ENCODE results near the gene PDZD11.
"Not testable (repeated sequence)": the region's sequence is repeated elsewhere in the genome, so short reads cannot be mapped to it uniquely, and the experiment has no call there.

The PDZD11 gene

GRCh38 chrX:70292788-70293187 lies 3.1 kb upstream of the PDZD11 start:
- no peaks in the 10 kb centered on the region; the same call in 1 of the 2 replicates for H3K36me3 ChIP-seq (ENCODE audit: control insufficient read depth, insufficient read depth, low read length)
- no peak overlapping the region for H3K4me3 ChIP-seq (replicated peaks; ENCODE audit: low read depth, low read length)
- TF ChIP-seq CTCF (IDR thresholded peaks at IDR 0.05; ENCODE audit: insufficient read depth, low read length, poor library complexity, severe bottlenecking) = no peak
- H3K27me3 ChIP-seq (replicated peaks; ENCODE audit: control insufficient read depth, insufficient read depth, low read length) = no peaks in the 10 kb centered on the region
- DNase-seq (ENCODE audit: extremely low read depth, insufficient read length) = no peak

GRCh38 chrX:70289168-70289792 lies 447 bp downstream of the PDZD11 start:
- Histone ChIP-seq H3K36me3 (ENCODE audit: control insufficient read depth, insufficient read depth, low read length) (no peaks in the 10 kb centered on the region), H3K27me3 (replicated peaks; ENCODE audit: control insufficient read depth, insufficient read depth, low read length) (no peaks in the 10 kb centered on the region), H3K4me3 (replicated peaks; ENCODE audit: low read depth, low read length) (peak overlapping the region; percentile 79)
- no peak for TF ChIP-seq CTCF (IDR thresholded peaks at IDR 0.05; ENCODE audit: insufficient read depth, low read length, poor library complexity, severe bottlenecking)
- no peak for DNase-seq (ENCODE audit: extremely low read depth, insufficient read length)

GRCh38 chrX:70281951-70282350 lies 7.8 kb downstream of the PDZD11 start, which contains the start of gene RAB41:
TSS of gene RAB41 (plus strand) at chrX:70282172. CDS start at chrX:70282218, 46 bp downstream.
- Histone ChIP-seq H3K36me3 (ENCODE audit: control insufficient read depth, insufficient read depth, low read length) (no peaks in the 10 kb centered on the region), H3K4me3 (replicated peaks; ENCODE audit: low read depth, low read length) (no peak within 1 kb of the TSS), H3K27me3 (replicated peaks; ENCODE audit: control insufficient read depth, insufficient read depth, low read length) (no peaks in the 10 kb centered on the region)
- no peak for DNase-seq (ENCODE audit: extremely low read depth, insufficient read length)
- TF ChIP-seq CTCF (IDR thresholded peaks at IDR 0.05; ENCODE audit: insufficient read depth, low read length, poor library complexity, severe bottlenecking) = no peak

- Histone ChIP-seq H3K36me3 (ENCODE audit: control insufficient read depth, insufficient read depth, low read length) (no peaks in the 10 kb centered on the region), H3K4me3 (replicated peaks; ENCODE audit: low read depth, low read length) (no peak overlapping the region), H3K27me3 (replicated peaks; ENCODE audit: control insufficient read depth, insufficient read depth, low read length) (no peaks in the 10 kb centered on the region)
- no peak for DNase-seq (ENCODE audit: extremely low read depth, insufficient read length)
- no peak for TF ChIP-seq CTCF (IDR thresholded peaks at IDR 0.05; ENCODE audit: insufficient read depth, low read length, poor library complexity, severe bottlenecking)
These were observed 9.2 kb downstream of the PDZD11 start for GRCh38 chrX:70280573-70280972.

- DNase-seq (ENCODE audit: extremely low read depth, insufficient read length) = no peak
- Histone ChIP-seq H3K4me3 (replicated peaks; ENCODE audit: low read depth, low read length) (no peak overlapping the region), H3K27me3 (replicated peaks; ENCODE audit: control insufficient read depth, insufficient read depth, low read length) (no peaks in the 10 kb centered on the region), H3K36me3 (ENCODE audit: control insufficient read depth, insufficient read depth, low read length) (no peaks in the 10 kb centered on the region)
- TF ChIP-seq CTCF (IDR thresholded peaks at IDR 0.05; ENCODE audit: insufficient read depth, low read length, poor library complexity, severe bottlenecking) = no peak
These were observed 10.6 kb downstream of the PDZD11 start for GRCh38 chrX:70279081-70279480.

- not testable (repeated sequence) for H3K36me3 ChIP-seq (ENCODE audit: control insufficient read depth, insufficient read depth, low read length); H3K27me3 ChIP-seq (replicated peaks; ENCODE audit: control insufficient read depth, insufficient read depth, low read length); DNase-seq (ENCODE audit: extremely low read depth, insufficient read length); H3K4me3 ChIP-seq (replicated peaks; ENCODE audit: low read depth, low read length)
These were observed 15.7 kb downstream of the PDZD11 start for GRCh38 chrX:70274029-70274428.
